ENCODE measurements around the gene UGT1A1. TPM values are rescaled to one million over a fixed set of nuclear protein-coding genes. Genes with fewer than 3 reads are reported as not detected.

Gene UGT1A1
- total and polyA plus RNA-seq, 8 donors: 0.04 to 0.24 (median 0.14) TPM; not detected in 1

DNA sequence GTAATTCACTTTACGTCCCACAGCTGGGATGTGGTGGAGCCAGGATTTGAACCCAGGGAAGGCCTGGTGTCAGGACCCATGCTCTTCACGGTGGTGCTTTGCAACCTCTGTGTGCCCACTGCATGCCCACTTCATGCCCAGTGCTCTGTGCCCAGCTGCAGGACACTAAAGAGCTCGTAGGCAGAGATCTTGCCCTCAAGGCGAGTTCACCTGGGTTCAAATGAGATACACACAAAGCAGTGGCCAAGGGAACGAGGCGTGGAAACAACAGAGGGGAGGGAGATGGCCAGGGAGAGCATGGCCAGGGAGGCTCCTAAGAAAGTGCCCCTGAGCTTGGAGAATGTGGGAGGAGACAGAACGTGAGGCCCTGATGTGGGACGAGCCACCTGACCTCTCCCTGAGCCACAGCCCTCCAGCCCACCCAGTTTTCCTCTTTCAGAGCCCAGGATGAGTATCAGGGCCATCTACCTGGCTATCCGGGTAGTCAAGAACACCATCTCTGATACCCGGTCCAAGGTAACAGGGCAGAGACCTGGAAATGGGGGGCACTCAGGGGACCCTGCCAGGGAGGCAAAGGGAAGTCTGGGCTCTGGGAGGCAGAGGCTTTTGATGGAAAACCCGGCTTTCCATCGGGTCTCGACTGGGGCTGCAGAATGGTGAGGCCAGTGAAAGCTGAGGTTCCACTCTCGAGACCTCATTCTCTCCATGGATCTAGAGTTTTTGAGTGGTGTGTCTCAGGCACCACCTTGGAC, 38.4 kb downstream of the UGT1A1 start:
- no peaks in the 10 kb centered on the region for H3K9me3 ChIP-seq
- no peaks in the 10 kb centered on the region for H3K4me1 ChIP-seq
- TF ChIP-seq, protein P1, sequence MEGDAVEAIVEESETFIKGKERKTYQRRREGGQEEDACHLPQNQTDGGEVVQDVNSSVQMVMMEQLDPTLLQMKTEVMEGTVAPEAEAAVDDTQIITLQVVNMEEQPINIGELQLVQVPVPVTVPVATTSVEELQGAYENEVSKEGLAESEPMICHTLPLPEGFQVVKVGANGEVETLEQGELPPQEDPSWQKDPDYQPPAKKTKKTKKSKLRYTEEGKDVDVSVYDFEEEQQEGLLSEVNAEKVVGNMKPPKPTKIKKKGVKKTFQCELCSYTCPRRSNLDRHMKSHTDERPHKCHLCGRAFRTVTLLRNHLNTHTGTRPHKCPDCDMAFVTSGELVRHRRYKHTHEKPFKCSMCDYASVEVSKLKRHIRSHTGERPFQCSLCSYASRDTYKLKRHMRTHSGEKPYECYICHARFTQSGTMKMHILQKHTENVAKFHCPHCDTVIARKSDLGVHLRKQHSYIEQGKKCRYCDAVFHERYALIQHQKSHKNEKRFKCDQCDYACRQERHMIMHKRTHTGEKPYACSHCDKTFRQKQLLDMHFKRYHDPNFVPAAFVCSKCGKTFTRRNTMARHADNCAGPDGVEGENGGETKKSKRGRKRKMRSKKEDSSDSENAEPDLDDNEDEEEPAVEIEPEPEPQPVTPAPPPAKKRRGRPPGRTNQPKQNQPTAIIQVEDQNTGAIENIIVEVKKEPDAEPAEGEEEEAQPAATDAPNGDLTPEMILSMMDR (IDR thresholded peaks at IDR 0.05): no peak
- peaks cover 0 to 6% of the 10 kb centered on the region in 2 donors for H3K27me3 ChIP-seq
- intact Hi-C loops (cut with DNase I): no loop called here
- H3K27ac ChIP-seq: no peak overlapping the region
- H3K4me3 ChIP-seq: no peak overlapping the region
- DNase-seq (no peak), ATAC-seq (no peak)
- H3K36me3 ChIP-seq: no peaks in the 10 kb centered on the region

DNA sequence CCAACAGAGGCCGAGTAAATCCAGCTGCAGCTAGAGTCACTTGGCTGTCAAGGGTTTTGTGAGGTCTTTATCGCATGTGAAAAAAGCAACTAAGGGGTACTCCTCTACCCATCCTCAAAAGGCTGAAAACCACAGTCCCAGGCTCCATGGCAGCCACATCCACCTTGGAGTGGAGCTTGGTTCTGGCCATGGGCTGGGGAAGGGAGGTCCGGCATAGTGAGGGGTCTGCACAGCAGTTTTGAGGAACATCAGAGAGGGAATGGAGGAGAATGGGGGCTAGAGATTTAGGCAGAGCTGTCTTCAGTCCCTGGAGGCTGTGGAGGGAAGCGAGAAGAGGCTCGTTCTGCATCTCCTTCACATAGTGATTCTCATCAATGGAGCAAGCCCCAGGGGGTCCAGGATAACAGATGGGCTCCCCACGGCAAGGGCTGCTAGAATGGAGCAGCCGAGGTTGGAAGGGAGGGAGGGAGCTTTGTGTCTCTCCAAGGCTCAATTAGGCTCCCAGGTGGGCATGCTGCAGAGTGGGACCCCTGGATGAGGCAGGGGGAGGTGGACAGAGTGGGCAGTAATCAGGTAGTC, 39.1 kb downstream of the UGT1A1 start:
- TF ChIP-seq, protein P1 (IDR thresholded peaks at IDR 0.05): no peak
- intact Hi-C loops (cut with DNase I): no loop called here
- ATAC-seq: no peak

DNA sequence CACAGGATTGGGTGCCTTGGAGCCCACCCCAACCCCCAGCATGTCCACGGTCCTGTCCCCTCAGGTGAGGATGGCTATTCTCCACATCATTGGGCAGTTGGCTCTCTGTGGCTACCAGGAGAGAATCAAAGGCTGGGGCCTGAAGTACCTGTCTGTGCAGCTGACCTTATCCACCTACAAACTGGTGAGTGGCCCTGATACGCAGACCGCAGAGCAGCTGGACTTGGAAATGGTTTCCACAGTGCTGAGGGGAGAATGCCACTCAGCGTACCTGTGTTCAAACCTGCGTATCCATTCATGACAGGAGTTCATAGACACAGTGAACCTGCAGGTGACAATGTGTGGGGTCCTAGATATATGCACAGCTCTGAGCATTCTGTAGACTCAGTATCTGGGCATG, 39.6 kb downstream of the UGT1A1 start:
- no peaks in the 10 kb centered on the region for H3K9me3 ChIP-seq
- DNase-seq (no peak), ATAC-seq (no peak)
- no peaks in the 10 kb centered on the region for H3K27me3 ChIP-seq
- intact Hi-C loops (cut with DNase I): no loop called here
- H3K27ac ChIP-seq: no peak overlapping the region
- H3K4me3 ChIP-seq: no peak overlapping the region
- no peaks in the 10 kb centered on the region for H3K4me1 ChIP-seq
- TF ChIP-seq, protein P1 (IDR thresholded peaks at IDR 0.05): no peak
- no peaks in the 10 kb centered on the region for H3K36me3 ChIP-seq

More for the DNA sequence above, 39.1 kb downstream of the UGT1A1 start:
- Histone ChIP-seq H3K27me3 (no peaks in the 10 kb centered on the region), H3K4me3 (no peak overlapping the region), H3K4me1 (no peaks in the 10 kb centered on the region), H3K36me3 (no peaks in the 10 kb centered on the region), H3K27ac (no peak overlapping the region), H3K9me3 (no peaks in the 10 kb centered on the region)
- DNase-seq: peak in 1 of 4 donors; percentile 17

DNA sequence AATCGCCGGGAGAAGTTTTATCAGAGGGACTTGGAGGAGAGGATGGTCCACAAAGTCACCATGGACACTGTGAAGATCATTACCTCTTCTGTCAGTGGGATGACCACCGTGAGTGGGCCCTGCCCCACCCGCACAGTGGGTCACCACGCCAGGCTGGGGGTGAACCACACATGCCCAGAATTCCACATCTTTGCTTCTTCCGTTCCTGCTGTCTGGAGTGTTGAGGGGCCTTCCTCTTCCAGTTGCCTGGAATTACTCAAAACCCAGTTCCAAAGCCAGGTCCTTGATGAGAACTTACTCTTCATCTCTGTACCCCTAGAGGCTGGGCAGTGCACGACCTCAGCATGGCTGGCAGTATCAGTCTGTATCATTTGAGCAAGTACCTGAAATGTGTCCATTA, 40.1 kb downstream of the UGT1A1 start:
- peak in 1 of 4 donors; percentile 29 for DNase-seq
- Histone ChIP-seq H3K4me3 (no peak overlapping the region), H3K27me3 (no peaks in the 10 kb centered on the region), H3K27ac (no peak overlapping the region), H3K36me3 (no peaks in the 10 kb centered on the region), H3K9me3 (no peaks in the 10 kb centered on the region), H3K4me1 (no peaks in the 10 kb centered on the region)
- ATAC-seq: no peak
- intact Hi-C loops (cut with DNase I): no loop called here
- TF ChIP-seq, protein P1 (IDR thresholded peaks at IDR 0.05): no peak

DNA sequence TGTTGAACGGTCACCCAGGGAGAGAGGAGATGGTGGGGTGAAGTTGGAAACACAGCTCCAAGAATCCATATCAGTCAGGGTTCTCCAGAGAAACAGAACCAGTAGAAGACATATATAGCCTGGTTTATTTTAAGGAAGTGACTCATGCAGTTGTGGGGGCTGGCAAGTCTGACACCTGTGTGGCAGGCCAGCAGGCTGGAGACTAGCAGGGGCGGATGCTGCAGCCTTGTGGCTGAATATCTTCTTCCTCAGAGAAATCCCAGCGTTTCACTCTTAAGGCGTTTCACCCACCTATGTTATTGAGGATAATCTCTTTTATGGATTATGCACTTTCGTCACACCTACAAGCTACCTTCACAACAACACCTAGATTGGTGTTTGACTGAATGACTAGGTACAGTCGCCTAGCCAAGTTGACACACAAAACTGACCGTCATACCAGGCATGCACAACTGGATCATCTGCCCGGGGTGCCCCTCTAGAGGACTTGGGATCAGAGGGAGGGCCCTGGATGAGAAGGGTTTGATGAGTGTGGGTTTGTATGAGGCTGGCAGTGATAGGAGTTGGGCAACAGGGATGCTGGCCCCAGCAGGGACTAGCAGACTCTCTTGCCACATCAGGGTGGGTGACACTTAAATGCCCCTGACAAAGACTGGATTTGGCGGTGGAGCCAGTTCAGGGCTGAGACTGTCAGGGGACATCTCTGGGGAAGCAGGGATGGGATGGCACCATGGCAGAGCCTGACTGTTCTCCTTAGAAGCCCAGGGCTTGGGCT, 41.5 kb downstream of the UGT1A1 start:
- no peaks in the 10 kb centered on the region for H3K4me1 ChIP-seq
- H3K27me3 ChIP-seq: no peaks in the 10 kb centered on the region
- no peak overlapping the region for H3K4me3 ChIP-seq
- ATAC-seq (no peak), DNase-seq (no peak)
- no peaks in the 10 kb centered on the region for H3K36me3 ChIP-seq
- intact Hi-C loops (cut with DNase I): no loop called here
- no peak overlapping the region for H3K27ac ChIP-seq
- H3K9me3 ChIP-seq: no peaks in the 10 kb centered on the region
- TF ChIP-seq, protein P1 (IDR thresholded peaks at IDR 0.05): no peak
